Measurements from ENCODE around the gene LEMD2. TPM values are rescaled to one million over a fixed set of nuclear protein-coding genes. Genes with fewer than 3 reads are reported as not detected.

LEMD2 gene
- total RNA-seq, 2 experiments from 2014 or later: 70.6 to 76.1 TPM

DNA sequence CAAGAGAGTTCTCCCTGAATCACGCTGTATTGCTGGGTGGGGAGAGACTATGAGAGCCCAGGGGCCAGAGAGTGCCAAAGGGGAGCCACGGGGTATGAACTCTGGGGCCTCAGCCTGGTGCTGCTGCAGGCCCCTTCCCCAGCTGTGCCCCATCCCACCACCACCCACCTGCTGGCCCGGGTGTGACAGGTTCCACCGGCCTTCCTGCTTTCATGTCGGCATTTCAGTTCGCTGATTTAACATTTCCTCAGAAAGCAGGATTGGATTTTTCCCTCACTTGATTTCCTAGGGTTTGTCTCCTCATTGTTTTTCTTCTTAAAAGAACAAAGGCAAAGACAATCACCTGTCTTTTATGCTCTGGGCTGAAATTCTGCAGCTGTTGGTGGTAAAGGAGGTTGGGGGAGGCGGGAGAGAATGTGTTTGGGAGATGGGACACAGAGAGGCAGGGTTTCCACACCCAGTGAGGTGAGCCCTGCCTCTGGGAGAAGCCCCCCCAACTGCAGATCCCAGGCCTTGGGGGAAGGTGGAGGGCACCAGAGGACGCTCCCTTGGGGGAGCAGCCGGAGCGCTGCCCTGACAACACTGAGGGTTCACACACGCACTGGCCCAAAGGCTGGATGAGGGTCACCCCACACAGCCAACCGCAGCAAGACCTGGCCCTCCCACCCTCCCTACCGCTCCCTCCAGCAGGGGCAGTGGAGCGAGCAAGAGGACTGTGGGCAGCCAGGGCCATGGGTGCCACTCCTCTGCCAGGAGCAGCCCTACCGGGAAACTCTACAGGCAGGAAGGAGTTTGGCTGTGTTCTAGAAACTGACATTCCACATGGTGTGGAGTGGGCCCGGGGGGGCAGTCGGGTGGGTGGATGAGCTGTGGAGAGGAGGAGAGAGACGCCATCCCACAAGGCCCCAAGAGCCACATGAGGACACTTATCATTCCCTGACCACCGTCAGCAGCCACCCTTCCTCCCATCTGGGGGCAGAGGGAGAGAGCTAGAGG, 25.4 kb upstream of the LEMD2 start:
- Mint-ChIP-seq H3K36me3 (ENCODE audit: low read depth) (no peaks in the 10 kb centered on the region), H3K27me3 (peaks cover 48% of the 10 kb centered on the region), H3K4me1 (peaks cover 2% of the 10 kb centered on the region), H3K9me3 (no peaks in the 10 kb centered on the region), H3K27ac (no peak overlapping the region), H3K4me3 (no peak overlapping the region)
- ChIA-PET CTCF (interaction anchor here (1.1 kb wide), 1 partner anchor 18 kb away, joined by 3 read pairs; no protein-coding TSS in a partner anchor), POLR2A (no interaction called here)
- DNase-seq: no peak

DNA sequence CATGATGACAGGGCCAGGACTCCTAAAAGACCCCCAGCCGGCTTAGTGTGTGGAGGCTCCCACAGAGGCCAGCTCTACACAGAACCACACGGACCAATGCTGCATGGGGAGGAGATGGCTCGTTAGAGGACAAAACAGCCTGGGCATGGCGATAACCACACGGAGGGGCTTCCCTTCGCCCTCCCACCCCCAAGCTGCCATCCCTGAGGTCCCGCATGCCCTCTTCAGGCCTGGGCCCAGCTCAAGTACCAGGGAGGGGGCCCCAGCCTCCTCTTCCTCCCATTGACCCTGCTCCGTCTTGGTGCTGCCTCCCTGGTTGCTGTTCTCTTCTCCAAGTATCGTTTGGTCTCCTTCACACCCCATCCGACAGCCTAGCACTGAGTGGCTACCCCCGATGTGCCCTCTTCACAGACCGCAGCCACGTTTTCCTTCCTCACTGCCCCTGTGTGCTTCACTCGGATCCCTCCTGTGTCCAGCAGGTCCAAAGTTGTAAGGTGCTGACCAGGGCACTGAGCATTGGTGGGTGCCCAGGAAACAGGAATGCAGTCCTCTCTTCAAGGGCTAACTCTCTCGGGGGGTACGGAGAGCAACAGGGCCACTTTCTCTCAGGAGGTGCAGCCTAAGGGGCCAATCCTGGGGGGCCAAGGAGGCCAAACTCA, 24.4 kb upstream of the LEMD2 start:
- CTCF ChIA-PET: interaction anchor here (1.1 kb wide), 2 partner anchors 17 to 42 kb away, joined by 3 read pairs; no protein-coding TSS in a partner anchor
- no peaks in the 10 kb centered on the region for H3K9me3 Mint-ChIP-seq
- no peak overlapping the region for H3K4me3 Mint-ChIP-seq

DNA sequence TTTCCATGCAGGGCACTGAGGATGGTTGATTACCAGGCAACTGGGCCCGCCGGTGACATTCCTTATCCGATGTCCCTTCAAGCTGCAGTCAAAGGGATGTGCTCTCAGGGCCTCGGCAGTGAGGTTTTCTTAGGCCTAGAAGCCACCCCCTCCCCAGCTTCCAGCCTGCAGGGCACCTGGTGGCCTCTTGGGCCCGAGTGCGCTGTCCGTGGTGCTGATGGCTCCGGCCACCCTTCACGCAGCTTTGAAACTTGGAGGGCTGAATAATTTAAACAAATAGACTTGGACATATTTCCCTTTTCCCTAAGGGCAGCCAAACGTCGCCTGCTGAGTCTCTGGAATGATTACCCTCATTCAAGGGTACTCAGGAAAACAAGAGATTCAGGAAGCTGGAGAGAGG, 23.7 kb upstream of the LEMD2 start:
- POLR2A ChIA-PET: interaction anchor here (0.9 kb wide), 2 partner anchors 24 to 602 kb away, joined by 4 read pairs; partner anchors contain the start of gene LEMD2
- Mint-ChIP-seq H3K27ac (no peak overlapping the region), H3K4me3 (no peak overlapping the region), H3K36me3 (ENCODE audit: low read depth) (no peaks in the 10 kb centered on the region), H3K4me1 (peaks cover 8% of the 10 kb centered on the region), H3K9me3 (no peaks in the 10 kb centered on the region), H3K27me3 (peaks cover 64% of the 10 kb centered on the region)
- CTCF ChIA-PET: interaction anchor here (0.6 to 1.1 kb wide), 2 partner anchors 42 to 212 kb away, joined by 3 read pairs; no protein-coding TSS in a partner anchor
- peak; percentile 53 for DNase-seq

More for the DNA sequence above, 24.4 kb upstream of the LEMD2 start:
- peaks cover 2% of the 10 kb centered on the region for H3K4me1 Mint-ChIP-seq
- POLR2A ChIA-PET: interaction anchor here (0.9 kb wide), 1 partner anchor 601 kb away, joined by 4 read pairs; no protein-coding TSS in a partner anchor
- no peaks in the 10 kb centered on the region for H3K36me3 Mint-ChIP-seq (ENCODE audit: low read depth)
- peaks cover 57% of the 10 kb centered on the region for H3K27me3 Mint-ChIP-seq
- no peak overlapping the region for H3K27ac Mint-ChIP-seq
- no peak for DNase-seq

- POLR2A ChIA-PET: no interaction called here
- no peak for DNase-seq
- Mint-ChIP-seq H3K4me1 (peaks cover 17% of the 10 kb centered on the region), H3K36me3 (ENCODE audit: low read depth) (no peaks in the 10 kb centered on the region), H3K27me3 (peaks cover 64% of the 10 kb centered on the region), H3K9me3 (no peaks in the 10 kb centered on the region), H3K4me3 (no peak overlapping the region), H3K27ac (no peak overlapping the region)
- CTCF ChIA-PET: no interaction called here
These were observed 20.7 kb upstream of the LEMD2 start for GRCh38 chr6:33809594-33809993.

DNA sequence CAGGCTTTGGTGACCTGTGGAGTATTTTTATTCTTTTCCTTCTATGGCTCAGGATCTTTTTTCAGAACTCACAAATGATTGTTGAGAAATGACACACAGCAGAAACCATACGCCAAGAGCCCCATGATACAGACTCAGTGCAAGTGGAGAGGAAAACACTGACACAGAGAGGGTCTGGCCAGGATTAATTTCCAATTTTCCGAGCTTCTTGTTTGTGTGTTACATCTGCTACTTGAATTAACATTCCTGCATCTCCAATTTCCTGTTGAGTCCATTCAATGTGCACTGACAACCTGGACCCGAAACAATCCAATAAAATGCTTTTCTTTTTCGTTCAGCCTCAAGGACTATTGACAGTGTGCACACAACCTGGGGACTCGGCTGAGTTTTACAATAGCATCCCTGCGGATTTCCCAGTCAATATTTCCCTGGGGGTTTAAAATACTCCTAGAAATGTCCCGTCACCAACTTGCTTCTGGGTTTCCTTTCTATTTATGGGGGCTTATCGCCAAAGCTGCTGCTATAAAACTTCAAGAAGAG, 19.8 kb upstream of the LEMD2 start:
- Mint-ChIP-seq H3K9me3 (no peaks in the 10 kb centered on the region), H3K4me3 (no peak overlapping the region), H3K27ac (no peak overlapping the region), H3K4me1 (peaks cover 17% of the 10 kb centered on the region), H3K36me3 (ENCODE audit: low read depth) (no peaks in the 10 kb centered on the region), H3K27me3 (peaks cover 63% of the 10 kb centered on the region)
- CTCF ChIA-PET: no interaction called here
- POLR2A ChIA-PET: no interaction called here
- DNase-seq: no peak

DNA sequence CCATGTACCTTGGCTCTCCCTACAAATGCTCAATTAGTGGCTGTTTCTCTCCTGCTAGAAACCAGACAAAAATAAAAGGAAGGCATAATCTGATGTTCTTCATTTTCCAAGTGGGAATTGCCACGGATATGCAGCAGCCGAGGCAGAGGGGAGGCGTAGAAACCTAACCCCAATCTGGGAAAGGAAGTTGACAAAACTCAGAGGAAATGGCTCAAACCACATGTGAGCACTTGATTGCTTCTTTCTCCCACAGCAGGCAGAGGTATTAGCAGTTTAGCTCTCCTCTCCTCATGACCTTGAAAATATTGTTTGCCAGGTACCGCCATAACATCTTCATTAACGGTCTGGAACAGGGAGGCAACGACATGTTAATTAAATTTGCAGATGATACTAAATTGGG, 18.7 kb upstream of the LEMD2 start:
- no peaks in the 10 kb centered on the region for H3K9me3 Mint-ChIP-seq
- peaks cover 17% of the 10 kb centered on the region for H3K4me1 Mint-ChIP-seq
- no peaks in the 10 kb centered on the region for H3K36me3 Mint-ChIP-seq (ENCODE audit: low read depth)
- no peak for DNase-seq
- H3K27me3 Mint-ChIP-seq: peaks cover 56% of the 10 kb centered on the region
- CTCF ChIA-PET: no interaction called here
- POLR2A ChIA-PET: interaction anchor here (1.1 kb wide), 1 partner anchor 20 kb away, joined by 4 read pairs; no protein-coding TSS in a partner anchor
- no peak overlapping the region for H3K4me3 Mint-ChIP-seq
- H3K27ac Mint-ChIP-seq: no peak overlapping the region

GRCh38 chr6:33806841-33807240, 17.9 kb upstream of the LEMD2 start:
- no peak for DNase-seq
- Mint-ChIP-seq H3K9me3 (no peaks in the 10 kb centered on the region), H3K36me3 (ENCODE audit: low read depth) (no peaks in the 10 kb centered on the region), H3K27me3 (peaks cover 50% of the 10 kb centered on the region), H3K27ac (no peak overlapping the region), H3K4me3 (no peak overlapping the region), H3K4me1 (peaks cover 17% of the 10 kb centered on the region)
- ChIA-PET CTCF (no interaction called here), POLR2A (interaction anchor here (0.6 kb wide), 1 partner anchor 16 kb away, joined by 3 read pairs; no protein-coding TSS in a partner anchor)

DNA sequence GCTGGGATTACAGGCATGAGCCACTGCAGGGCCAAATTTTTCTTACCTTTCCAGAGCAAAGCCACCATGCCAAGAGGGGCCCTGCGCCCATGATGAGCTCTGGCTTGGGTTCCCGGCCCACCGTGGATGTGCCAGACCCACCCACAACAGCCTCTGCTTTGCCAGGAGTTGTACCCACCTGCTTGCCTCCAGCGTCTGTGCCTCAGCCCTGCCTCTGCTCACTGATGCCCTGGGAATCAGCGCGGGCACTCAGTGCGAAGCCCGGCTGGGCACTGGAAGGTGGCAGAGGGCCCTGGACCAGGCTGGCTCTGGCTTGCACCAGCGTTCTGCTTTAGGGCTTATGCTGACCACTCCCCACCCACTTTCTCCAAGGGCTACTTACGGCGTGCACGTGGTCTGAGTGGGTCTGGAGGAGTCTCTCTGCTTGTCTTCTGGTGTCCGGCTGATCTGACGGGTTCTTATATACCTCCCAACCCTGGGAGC, 14.7 kb upstream of the LEMD2 start, which contains the start of gene MLN:
TSS of gene MLN (minus strand) at position 433 of the 483 bp plus-strand sequence. CDS start 2,840 bp downstream, outside the sequence.
- no peak within 1 kb of the TSS for H3K27ac Mint-ChIP-seq
- POLR2A ChIA-PET: no interaction called here
- peaks cover 15% of the 10 kb centered on the region for H3K4me1 Mint-ChIP-seq
- no peak for DNase-seq
- no peaks in the 10 kb centered on the region for H3K36me3 Mint-ChIP-seq (ENCODE audit: low read depth)
- CTCF ChIA-PET: interaction anchor here (1.0 kb wide), 1 partner anchor 33 kb away, joined by 3 read pairs; no protein-coding TSS in a partner anchor
- H3K9me3 Mint-ChIP-seq: no peaks in the 10 kb centered on the region
- H3K27me3 Mint-ChIP-seq: peaks cover 38% of the 10 kb centered on the region
- no peak within 1 kb of the TSS for H3K4me3 Mint-ChIP-seq

GRCh38 chr6:33802186-33802958, 13.4 kb upstream of the LEMD2 start:
- Mint-ChIP-seq H3K27me3 (peaks cover 35% of the 10 kb centered on the region), H3K36me3 (ENCODE audit: low read depth) (no peaks in the 10 kb centered on the region), H3K27ac (no peak overlapping the region), H3K4me3 (no peak overlapping the region), H3K9me3 (no peaks in the 10 kb centered on the region), H3K4me1 (peaks cover 9% of the 10 kb centered on the region)
- POLR2A ChIA-PET: no interaction called here
- CTCF ChIA-PET: interaction anchor here (1.0 kb wide), 1 partner anchor 31 kb away, joined by 3 read pairs; no protein-coding TSS in a partner anchor
- no peak for DNase-seq

- no peak for DNase-seq
- ChIA-PET POLR2A (interaction anchor here (1.0 kb wide), 1 partner anchor 13 kb away, joined by 3 read pairs; no protein-coding TSS in a partner anchor), CTCF (no interaction called here)
- Mint-ChIP-seq H3K36me3 (ENCODE audit: low read depth) (no peaks in the 10 kb centered on the region), H3K27me3 (peaks cover 35% of the 10 kb centered on the region), H3K27ac (no peak overlapping the region), H3K9me3 (no peaks in the 10 kb centered on the region), H3K4me3 (no peak overlapping the region), H3K4me1 (peaks cover 4% of the 10 kb centered on the region)
These were observed 12.7 kb upstream of the LEMD2 start for GRCh38 chr6:33801611-33802010.

GRCh38 chr6:33800248-33800969, 11.5 kb upstream of the LEMD2 start:
- Mint-ChIP-seq H3K27me3 (peaks cover 30% of the 10 kb centered on the region), H3K4me3 (no peak overlapping the region), H3K4me1 (peaks cover 4% of the 10 kb centered on the region), H3K36me3 (ENCODE audit: low read depth) (no peaks in the 10 kb centered on the region), H3K27ac (no peak overlapping the region), H3K9me3 (no peaks in the 10 kb centered on the region)
- POLR2A ChIA-PET: interaction anchor here (1.0 kb wide), 1 partner anchor 12 kb away, joined by 3 read pairs; no protein-coding TSS in a partner anchor
- CTCF ChIA-PET: no interaction called here
- DNase-seq: no peak

Data from activated CD4-positive, alpha-beta memory T cell treated with anti-CD3 and anti-CD28 coated beads, Interleukin-2, amount 10 ng/mL, durations not matched to agents 7 days and 5 days (primary cell).